ENCODE results near the gene WNT7B. TPM values are rescaled to one million over a fixed set of nuclear protein-coding genes. Genes with fewer than 3 reads are reported as not detected.

Gene WNT7B
- total RNA-seq, 1 donor from 2014 or later = 1.8 TPM

- Histone ChIP-seq H3K4me1 (no peaks in the 10 kb centered on the region), H2AFZ (replicated peaks) (no peak overlapping the region), H3F3A (ENCODE audit: low read depth) (no peaks in the 10 kb centered on the region), H3K4me2 (no peak overlapping the region), H3K79me2 (ENCODE audit: low read depth) (no peaks in the 10 kb centered on the region), H4K20me1 (ENCODE audit: low read depth) (no peaks in the 10 kb centered on the region), H3K36me3 (no peaks in the 10 kb centered on the region), H3K9me3 (ENCODE audit: low read depth) (no peaks in the 10 kb centered on the region), H3K27me3 (no peaks in the 10 kb centered on the region), H3K4me3 (no peak overlapping the region), H3K9ac (no peak overlapping the region), H3K27ac (no peak overlapping the region)
- no peak for DNase-seq (ENCODE audit: low spot score)
- Mint-ChIP-seq H3K36me3 (peaks cover 4% of the 10 kb centered on the region), H3K4me1 (peaks cover 13% of the 10 kb centered on the region), H3K9me3 (no peaks in the 10 kb centered on the region), H3K4me3 (no peak overlapping the region), H3K27me3 (ENCODE audit: insufficient read depth, low read depth) (peaks cover 3% of the 10 kb centered on the region), H3K27ac (peak overlapping the region; percentile 42)
- no peak for TF ChIP-seq CTCF (IDR thresholded peaks at IDR 0.05)
- no peak for TF ChIP-seq EZH2phosphoT487 (IDR thresholded peaks at IDR 0.05)
- no peak for TF ChIP-seq EZH2 (IDR thresholded peaks at IDR 0.05)
Observed at GRCh38 chr22:45919504-45920286, 57.3 kb downstream of the WNT7B start.

GRCh38 chr22:45918459-45919370 lies 58.2 kb downstream of the WNT7B start:
- no peak overlapping the region for H3K4me2 ChIP-seq
- H3F3A ChIP-seq (ENCODE audit: low read depth) = no peaks in the 10 kb centered on the region
- no peaks in the 10 kb centered on the region for H4K20me1 ChIP-seq (ENCODE audit: low read depth)
- H3K4me1 Mint-ChIP-seq = peaks cover 10% of the 10 kb centered on the region
- peaks cover 6% of the 10 kb centered on the region for H3K9me3 Mint-ChIP-seq
- no peak overlapping the region for H3K27ac Mint-ChIP-seq
- H3K27me3 Mint-ChIP-seq (ENCODE audit: insufficient read depth, low read depth) = peaks cover 9% of the 10 kb centered on the region
- H3K9me3 ChIP-seq (ENCODE audit: low read depth) = no peaks in the 10 kb centered on the region
- H3K9ac ChIP-seq = no peak overlapping the region
- H3K79me2 ChIP-seq (ENCODE audit: low read depth) = no peaks in the 10 kb centered on the region
- no peak overlapping the region for H3K27ac ChIP-seq
- DNase-seq (ENCODE audit: low spot score) = no peak
- H3K4me3 Mint-ChIP-seq = no peak overlapping the region
- peaks cover 8% of the 10 kb centered on the region for H3K36me3 Mint-ChIP-seq
- no peak overlapping the region for H2AFZ ChIP-seq (replicated peaks)
- no peaks in the 10 kb centered on the region for H3K36me3 ChIP-seq
- no peak overlapping the region for H3K4me3 ChIP-seq
- no peaks in the 10 kb centered on the region for H3K4me1 ChIP-seq
- no peak for TF ChIP-seq EZH2 (IDR thresholded peaks at IDR 0.05)
- no peak for TF ChIP-seq CTCF (IDR thresholded peaks at IDR 0.05)
- no peak for TF ChIP-seq EZH2phosphoT487 (IDR thresholded peaks at IDR 0.05)
- no peaks in the 10 kb centered on the region for H3K27me3 ChIP-seq

- Mint-ChIP-seq H3K36me3 (peaks cover 8% of the 10 kb centered on the region), H3K27ac (peak overlapping the region; percentile 76), H3K27me3 (ENCODE audit: insufficient read depth, low read depth) (peaks cover 13% of the 10 kb centered on the region), H3K9me3 (peaks cover 6% of the 10 kb centered on the region), H3K4me3 (no peak overlapping the region), H3K4me1 (peaks cover 13% of the 10 kb centered on the region)
- Histone ChIP-seq H4K20me1 (ENCODE audit: low read depth) (no peaks in the 10 kb centered on the region), H2AFZ (replicated peaks) (no peak overlapping the region), H3K27me3 (no peaks in the 10 kb centered on the region), H3K79me2 (ENCODE audit: low read depth) (no peaks in the 10 kb centered on the region), H3K9me3 (ENCODE audit: low read depth) (no peaks in the 10 kb centered on the region), H3K9ac (no peak overlapping the region), H3K36me3 (no peaks in the 10 kb centered on the region), H3K4me3 (no peak overlapping the region), H3K4me2 (no peak overlapping the region), H3F3A (ENCODE audit: low read depth) (no peaks in the 10 kb centered on the region), H3K4me1 (no peaks in the 10 kb centered on the region), H3K27ac (no peak overlapping the region)
- DNase-seq (ENCODE audit: low spot score) = no peak
- no peak for TF ChIP-seq EZH2 (IDR thresholded peaks at IDR 0.05)
- no peak for TF ChIP-seq EZH2phosphoT487 (IDR thresholded peaks at IDR 0.05)
- no peak for TF ChIP-seq CTCF (IDR thresholded peaks at IDR 0.05)
Observed at GRCh38 chr22:45917700-45918458, 59.1 kb downstream of the WNT7B start.

Measured in neural progenitor cell (in vitro differentiated cells).